Measurements from ENCODE around the gene RABGEF1.

- TF ChIP-seq POLR2A (IDR thresholded peaks at IDR 0.05; ENCODE audit: low read depth, low read length) = no peak
- TF ChIP-seq SPI1 (IDR thresholded peaks at IDR 0.05; ENCODE audit: low read depth, low read length) = no peak
- TF ChIP-seq TAF1 (IDR thresholded peaks at IDR 0.05; ENCODE audit: low read depth, low read length) = no peak
- no peak for TF ChIP-seq POU2F2 (IDR thresholded peaks at IDR 0.05; ENCODE audit: low read depth, low read length)
- TF ChIP-seq POLR2AphosphoS5 (IDR thresholded peaks at IDR 0.05; ENCODE audit: low read depth, low read length) = no peak
Observed at GRCh38 chr7:66771795-66772194, 31.3 kb downstream of the RABGEF1 start.

Data from GM12891 (cell line).